LNCAP (cell line): ENCODE measurements around the gene MARK2.

ENCODE experiments used
- CTCF ChIP-seq: fragments of 450-650 bp; IDR thresholded peaks from 2 replicates; pipeline ENCODE4 v1.5.1; 2017; ENCODE audit warnings: mild to moderate bottlenecking

MARK2 gene

GRCh38 chr11:63805844-63806415, 33.0 kb upstream of the MARK2 start:
- no peak for TF ChIP-seq CTCF

GRCh38 chr11:63811522-63811921, 27.4 kb upstream of the MARK2 start:
- no peak for TF ChIP-seq CTCF

GRCh38 chr11:63813035-63813562, 25.8 kb upstream of the MARK2 start, which contains the start of gene SPINDOC:
Gene SPINDOC, plus strand, starts transcription at chr11:63813456. Its CDS starts 231 bp downstream, at chr11:63813687.
- no peak for TF ChIP-seq CTCF

GRCh38 chr11:63813563-63814382, 25.1 kb upstream of the MARK2 start:
- TF ChIP-seq CTCF, result no peak

- no peak for TF ChIP-seq CTCF
Observed at GRCh38 chr11:63814383-63814736, 24.6 kb upstream of the MARK2 start.

GRCh38 chr11:63816166-63816565, 22.7 kb upstream of the MARK2 start:
- TF ChIP-seq CTCF, result no peak

GRCh38 chr11:63816732-63817131, 22.2 kb upstream of the MARK2 start:
- TF ChIP-seq CTCF, result no peak
